GM18505 (cell line): ENCODE results near the gene CDC6.
"Not testable (repeated sequence)": the region's sequence is repeated elsewhere in the genome, so short reads cannot be mapped to it uniquely, and the experiment has no call there.

Source experiments
- ATAC-seq: cut with Tn5 transposase; IDR thresholded peaks from one replicate; pipeline ENCODE4 v1.9.1; 2021; ENCODE audit not compliant: unreplicated experiment
- POLR2A ChIP-seq: IDR thresholded peaks from 4 replicates; pipeline ENCODE4 v1.6.1; 2011; ENCODE audit warnings: borderline replicate concordance; ENCODE audit not compliant: insufficient read depth, insufficient read length; ENCODE audit errors: extremely low read depth

The CDC6 gene

DNA sequence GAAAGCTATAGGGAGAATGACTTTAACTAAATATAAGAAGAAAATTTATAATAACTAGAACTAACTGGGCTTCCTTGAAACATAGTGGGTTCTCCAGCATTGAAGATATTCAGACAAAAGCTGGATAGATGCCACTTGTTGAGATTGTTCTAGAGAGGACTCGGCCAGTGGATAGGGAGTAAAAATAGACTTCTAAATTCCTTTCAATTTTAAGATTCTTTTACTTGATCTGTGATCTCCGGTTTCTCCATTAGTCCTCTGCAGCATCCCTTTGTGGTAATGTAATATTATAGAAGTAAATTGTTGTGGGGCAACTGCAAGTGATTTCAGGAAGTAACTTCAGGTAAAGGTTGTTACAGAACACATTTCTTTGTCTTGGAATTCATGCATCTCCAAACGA is 11.0 kb downstream of the CDC6 start:
- TF ChIP-seq POLR2A: no peak
- no peak for ATAC-seq

DNA sequence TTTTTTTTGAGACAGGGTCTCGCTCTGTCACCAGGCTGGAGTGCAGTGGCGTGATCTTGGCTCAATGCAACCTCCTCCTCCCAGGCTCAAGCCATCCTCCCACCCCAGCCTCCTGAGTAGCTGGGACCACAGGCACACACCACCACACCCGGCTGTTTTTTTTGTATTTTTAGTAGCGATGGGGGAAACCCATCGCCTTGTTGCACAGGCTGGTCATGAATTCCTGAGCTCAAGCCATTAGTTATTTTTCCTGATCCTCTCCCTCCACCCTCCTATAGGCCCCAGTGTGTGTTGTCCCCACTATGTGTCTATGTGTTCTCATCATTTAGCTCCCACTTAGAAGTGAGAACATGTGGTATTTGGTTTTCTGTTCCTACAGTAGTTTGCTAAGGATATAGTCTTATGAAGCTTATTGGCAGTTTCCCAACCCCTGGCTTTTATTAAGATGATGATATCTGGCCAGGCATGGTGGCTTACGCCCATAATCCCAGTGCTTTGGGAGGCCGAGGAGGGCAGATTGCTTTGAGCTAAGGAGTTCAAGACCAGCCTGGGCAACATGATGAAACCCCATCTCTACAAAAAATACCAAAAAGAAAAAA is 11.6 kb downstream of the CDC6 start:
- not testable (repeated sequence) for ATAC-seq

DNA sequence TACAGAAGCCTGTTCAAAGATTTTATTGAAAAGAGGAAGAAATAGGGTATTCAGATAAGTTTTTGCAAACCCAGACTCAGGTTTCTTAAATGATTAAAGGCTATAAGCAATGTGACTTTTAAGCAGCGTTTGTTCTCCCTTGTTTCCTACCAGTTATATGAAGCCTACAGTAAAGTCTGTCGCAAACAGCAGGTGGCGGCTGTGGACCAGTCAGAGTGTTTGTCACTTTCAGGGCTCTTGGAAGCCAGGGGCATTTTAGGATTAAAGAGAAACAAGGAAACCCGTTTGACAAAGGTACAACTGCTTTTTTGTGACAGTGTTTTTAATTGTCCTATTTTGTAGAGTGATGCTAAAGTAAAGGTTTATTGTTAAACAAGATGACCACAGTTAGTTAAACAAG is 13.6 kb downstream of the CDC6 start:
- TF ChIP-seq POLR2A: no peak
- no peak for ATAC-seq

DNA sequence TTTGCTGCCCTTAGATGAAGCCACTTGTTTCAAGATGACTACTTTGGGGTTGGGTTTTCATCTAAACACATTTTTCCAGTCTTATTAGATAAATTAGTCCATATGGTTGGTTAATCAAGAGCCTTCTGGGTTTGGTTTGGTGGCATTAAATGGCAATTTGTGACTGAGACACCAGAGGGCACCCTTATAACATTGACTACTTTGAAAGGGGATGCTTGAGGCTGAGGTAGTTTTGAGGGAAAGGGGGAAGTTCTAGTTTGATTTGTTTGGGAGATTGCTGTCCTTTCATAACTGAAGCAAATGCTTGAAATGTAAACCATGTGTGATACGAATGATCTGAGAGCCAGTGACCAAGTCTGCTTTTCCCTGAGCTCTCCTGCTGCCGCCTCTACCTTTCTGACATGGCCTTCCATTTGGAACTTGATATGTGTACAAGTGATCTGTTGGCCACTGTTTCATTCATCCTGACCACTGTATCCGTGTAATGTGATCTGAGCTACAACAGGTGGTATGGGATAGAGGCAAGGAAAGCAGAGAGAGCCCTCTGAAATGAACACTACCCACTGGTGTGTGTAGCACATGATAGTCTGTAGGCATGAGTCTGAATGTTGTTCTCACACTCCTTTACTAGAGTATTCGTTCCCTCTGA is 15.5 kb downstream of the CDC6 start:
- ATAC-seq: no peak
- TF ChIP-seq POLR2A: no peak

GRCh38 chr17:40303708-40304551 is 16.3 kb downstream of the CDC6 start:
- no peak for TF ChIP-seq POLR2A
- no peak for ATAC-seq

GRCh38 chr17:40304552-40304863 is 16.8 kb downstream of the CDC6 start:
- not testable (repeated sequence) for ATAC-seq

DNA sequence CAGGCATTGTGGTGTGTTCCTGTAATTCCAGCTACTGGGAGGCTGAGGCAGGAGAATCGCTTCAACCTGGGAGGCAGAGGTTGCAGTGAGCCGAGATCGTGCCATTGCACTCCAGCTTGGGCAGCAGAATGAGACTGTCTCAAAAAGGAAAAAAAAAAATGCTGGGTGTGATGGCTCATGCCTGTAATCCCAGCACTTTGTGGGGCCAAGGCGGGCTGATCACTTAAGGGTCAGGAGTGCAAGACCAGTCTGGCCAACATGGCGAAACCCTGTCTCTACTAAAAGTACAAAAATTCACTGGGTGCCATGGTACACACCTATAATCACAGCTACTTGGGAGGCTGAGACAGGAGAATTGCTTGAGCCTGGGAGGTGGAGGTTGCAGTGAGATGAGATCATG is 17.2 kb downstream of the CDC6 start:
- ATAC-seq: not testable (repeated sequence)

DNA sequence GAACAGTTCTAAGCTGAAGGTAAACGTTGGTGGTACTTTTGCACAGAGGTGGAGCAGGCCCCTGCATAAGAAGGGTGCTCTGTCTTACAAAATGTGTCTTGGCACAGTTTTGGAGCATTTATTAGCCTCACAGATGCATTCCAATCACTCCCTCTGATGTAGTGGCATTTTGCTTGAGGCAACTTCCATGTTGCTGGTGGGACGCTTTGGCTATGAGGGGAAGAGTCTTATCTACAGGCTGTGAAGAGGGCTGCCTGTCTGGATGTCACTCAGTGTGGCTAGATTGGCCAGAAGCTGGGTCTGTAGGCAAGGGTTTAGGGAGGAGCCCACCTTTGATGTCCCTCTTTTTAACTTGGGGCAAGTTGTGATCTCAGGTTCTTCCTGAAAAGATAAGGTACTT is 18.7 kb downstream of the CDC6 start:
- ATAC-seq: no peak
- no peak for TF ChIP-seq POLR2A

- no peak for TF ChIP-seq POLR2A
- no peak for ATAC-seq
These were observed 19.5 kb downstream of the CDC6 start for GRCh38 chr17:40307001-40307730.

- no peak for TF ChIP-seq POLR2A
- ATAC-seq: no peak
These were observed 20.1 kb downstream of the CDC6 start for GRCh38 chr17:40307740-40308239.

- ATAC-seq: no peak
- no peak for TF ChIP-seq POLR2A
These were observed 21.6 kb downstream of the CDC6 start, which contains the start of gene RARA for GRCh38 chr17:40309031-40309948. TSS of gene RARA (plus strand) at chr17:40309180. CDS start at chr17:40331219, 22,039 bp downstream.

DNA sequence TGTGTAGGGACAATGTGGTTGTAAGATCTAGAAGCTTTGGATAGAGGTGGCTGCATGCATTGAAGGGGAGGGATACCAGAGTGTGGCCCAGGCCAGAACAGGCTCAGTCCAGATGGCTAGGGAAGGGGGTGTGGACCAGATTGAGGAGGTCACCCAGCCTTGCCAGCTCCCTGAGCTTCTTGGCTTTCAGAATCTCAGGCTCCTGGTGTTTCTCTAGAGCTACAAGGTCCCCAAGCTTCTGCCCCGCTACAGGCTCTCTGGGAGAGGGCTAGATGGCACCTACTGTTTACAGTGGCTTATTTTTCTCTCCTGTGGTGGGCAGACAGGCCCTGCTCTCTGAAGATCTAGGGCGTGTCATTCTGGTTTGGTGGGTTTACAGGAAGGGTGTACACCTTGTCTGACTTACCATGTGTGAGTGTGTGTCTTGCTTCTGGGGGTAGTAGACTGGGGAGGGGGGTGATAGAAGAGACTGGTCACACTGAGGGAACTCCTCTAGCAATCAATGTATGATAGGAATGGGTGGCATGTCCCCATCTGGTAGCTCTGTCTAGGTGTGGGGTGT is 22.4 kb downstream of the CDC6 start:
- no peak for TF ChIP-seq POLR2A
- ATAC-seq: no peak
